Stimulated activated CD8-positive, alpha-beta memory T cell treated with anti-CD3 and anti-CD28 coated beads, Interleukin-7, amount 100 ng/mL, for 48 hours (primary cell): Measurements from ENCODE around the gene TMEM204.

Source experiments
- DNase-seq, 2 donors: peaks; one replicate each; pipeline ENCODE4 v3.0.0-alpha.2; 2020; ENCODE audit warnings: low read depth in 1 of 2; ENCODE audit errors: extremely low read depth in 1 of 2

The TMEM204 gene

GRCh38 chr16:1533443-1533951 lies at the start of gene TMEM204:
TSS of gene TMEM204 (plus strand) at chr16:1533666. CDS start at chr16:1534276, 610 bp downstream.
- DNase-seq, result no peak

GRCh38 chr16:1485847-1486496 lies 47.5 kb upstream of the TMEM204 start:
- no peak for DNase-seq

- DNase-seq, result no peak
Measured at GRCh38 chr16:1486551-1487390, 46.7 kb upstream of the TMEM204 start.

GRCh38 chr16:1487395-1488053 lies 45.9 kb upstream of the TMEM204 start:
- no peak for DNase-seq

- no peak for DNase-seq
Measured at GRCh38 chr16:1488054-1488601, 45.3 kb upstream of the TMEM204 start.

GRCh38 chr16:1488619-1489018 lies 44.8 kb upstream of the TMEM204 start, which contains the start of gene PTX4:
TSS of gene PTX4 (minus strand) at chr16:1488944. CDS start at chr16:1488909, 35 bp downstream.
- no peak for DNase-seq

GRCh38 chr16:1489077-1489476 lies 44.4 kb upstream of the TMEM204 start:
- no peak for DNase-seq

- no peak for DNase-seq
Measured at GRCh38 chr16:1491327-1491726, 42.1 kb upstream of the TMEM204 start.

GRCh38 chr16:1492082-1492922 lies 41.2 kb upstream of the TMEM204 start:
- no peak for DNase-seq

GRCh38 chr16:1492923-1493745 lies 40.3 kb upstream of the TMEM204 start, which contains the start of gene TELO2:
TSS of gene TELO2 (plus strand) at chr16:1493360. CDS start at chr16:1494282, 922 bp downstream.
- DNase-seq, result peak; percentile 61 to 69

- no peak for DNase-seq
Measured at GRCh38 chr16:1493746-1494094, 39.7 kb upstream of the TMEM204 start.

GRCh38 chr16:1494129-1494640 lies 39.3 kb upstream of the TMEM204 start:
- no peak for DNase-seq

- DNase-seq, result no peak
Measured at GRCh38 chr16:1494711-1495110, 38.8 kb upstream of the TMEM204 start.

- no peak for DNase-seq
Measured at GRCh38 chr16:1495211-1495888, 38.1 kb upstream of the TMEM204 start.

- no peak for DNase-seq
Measured at GRCh38 chr16:1495889-1496262, 37.6 kb upstream of the TMEM204 start.

- no peak for DNase-seq
Measured at GRCh38 chr16:1496464-1496863, 37.0 kb upstream of the TMEM204 start.

- DNase-seq, result no peak
Measured at GRCh38 chr16:1497014-1497598, 36.4 kb upstream of the TMEM204 start.
